WTC11 (cell line): ENCODE measurements around the gene PTPRC. TPM values are rescaled to one million over a fixed set of nuclear protein-coding genes. Genes with fewer than 3 reads are reported as not detected.

Experiments used
- ATAC-seq: fragments of 200-7000 bp; cut with Tn5 transposase; 2 replicates; pipeline ENCODE4 v1.10.0; 2021; ENCODE audit warnings: mild to moderate bottlenecking, moderate library complexity
- CTCF ChIA-PET: fragments of 300-600 bp; sonication (Branson Sonifier 250); formaldehyde crosslinking; loops from one replicate; lab custom pipeline; 2021; ENCODE audit warnings: antibody characterized with exemption; lab: Charles Lee
- POLR2A ChIA-PET: fragments of 350-600 bp; sonication (Branson Sonifier 250); formaldehyde crosslinking; loops from one replicate; lab custom pipeline; 2021; ENCODE audit warnings: antibody characterized with exemption; lab: Charles Lee
- DNase-seq: peaks from one replicate; pipeline ENCODE4 v3.0.0; 2021; ENCODE audit warnings: low spot score
- H3K27ac Mint-ChIP-seq: 2 replicates; pipeline ENCODE4 v1.8.0; 2021; ENCODE audit warnings: mixed read lengths
- H3K27me3 Mint-ChIP-seq: 2 replicates; pipeline ENCODE4 v1.8.0; 2021; ENCODE audit warnings: low read depth, mild to moderate bottlenecking, moderate library complexity, mixed read lengths
- H3K36me3 Mint-ChIP-seq: 2 replicates; pipeline ENCODE4 v1.8.0; 2021; ENCODE audit warnings: mixed read lengths
- H3K4me1 Mint-ChIP-seq: 2 replicates; pipeline ENCODE4 v1.8.0; 2022; ENCODE audit warnings: mixed read lengths
- H3K4me3 Mint-ChIP-seq: 2 replicates; pipeline ENCODE4 v1.8.0; 2021; ENCODE audit warnings: mild to moderate bottlenecking, moderate library complexity, mixed read lengths
- H3K9me3 Mint-ChIP-seq: 2 replicates; pipeline ENCODE4 v1.8.0; 2021; ENCODE audit warnings: mixed read lengths
- ATF1 ChIP-seq: sonication (generic); formaldehyde crosslinking; IDR thresholded peaks from 2 replicates; pipeline ENCODE4 v1.8.1; 2023; ENCODE audit warnings: mild to moderate bottlenecking, moderate library complexity, missing genetic modification reagents
- ATF2 ChIP-seq: sonication (generic); formaldehyde crosslinking; IDR thresholded peaks from 2 replicates; pipeline ENCODE4 v1.8.1; 2022; ENCODE audit warnings: low read depth, missing genetic modification reagents, borderline replicate concordance
- CDX4 ChIP-seq: fragments of 250-450 bp; sonication (Bioruptor Pico); IDR thresholded peaks from 2 replicates; pipeline ENCODE4 v1.9.0; 2021; ENCODE audit warnings: moderate library complexity, mild to moderate bottlenecking, inconsistent platforms, borderline replicate concordance
- ESRRA ChIP-seq: sonication (generic); formaldehyde crosslinking; IDR thresholded peaks from 2 replicates; pipeline ENCODE4 v1.8.1; 2022; ENCODE audit warnings: mild to moderate bottlenecking, missing genetic modification reagents, borderline replicate concordance
- IRF2 ChIP-seq: sonication (generic); formaldehyde crosslinking; IDR thresholded peaks from 2 replicates; pipeline ENCODE4 v1.8.0; 2022; ENCODE audit warnings: low read depth, missing genetic modification reagents, borderline replicate concordance
- KAT7 ChIP-seq: sonication (generic); formaldehyde crosslinking; IDR thresholded peaks from 2 replicates; pipeline ENCODE4 v1.8.1; 2023; ENCODE audit warnings: missing genetic modification reagents, mild to moderate bottlenecking, borderline replicate concordance
- MXD4 ChIP-seq: fragments of 250-450 bp; sonication (Bioruptor Pico); IDR thresholded peaks from 2 replicates; pipeline ENCODE4 v1.8.0; 2021; ENCODE audit warnings: mild to moderate bottlenecking, moderate library complexity, borderline replicate concordance
- PREB ChIP-seq: sonication (generic); formaldehyde crosslinking; IDR thresholded peaks from 2 replicates; pipeline ENCODE4 v1.8.1; 2022; ENCODE audit warnings: mild to moderate bottlenecking, missing genetic modification reagents, moderate library complexity, borderline replicate concordance
- SMAD3 ChIP-seq: sonication (generic); formaldehyde crosslinking; IDR thresholded peaks from 2 replicates; pipeline ENCODE4 v1.8.0; 2022; ENCODE audit warnings: missing genetic modification reagents, mild to moderate bottlenecking, borderline replicate concordance
- TCF7 ChIP-seq: sonication (generic); formaldehyde crosslinking; IDR thresholded peaks from 2 replicates; pipeline ENCODE4 v1.8.0; 2022; ENCODE audit warnings: mild to moderate bottlenecking, low read depth, missing genetic modification reagents, moderate library complexity
- TEAD4 ChIP-seq: sonication (generic); formaldehyde crosslinking; IDR thresholded peaks from 2 replicates; pipeline ENCODE4 v1.8.0; 2022; ENCODE audit warnings: mild to moderate bottlenecking, missing genetic modification reagents
- ZNF121 ChIP-seq: sonication (generic); formaldehyde crosslinking; IDR thresholded peaks from 2 replicates; pipeline ENCODE4 v1.8.0; 2023; ENCODE audit warnings: missing genetic modification reagents
- ZNF138 ChIP-seq: sonication (generic); formaldehyde crosslinking; conservative IDR thresholded peaks from 2 replicates; pipeline ENCODE4 v1.8.1; 2022; ENCODE audit warnings: mild to moderate bottlenecking, moderate library complexity, missing genetic modification reagents
- ZNF232 ChIP-seq: sonication (generic); formaldehyde crosslinking; IDR thresholded peaks from 2 replicates; pipeline ENCODE4 v1.8.0; 2022; ENCODE audit warnings: mild to moderate bottlenecking, missing genetic modification reagents
- total RNA-seq: library from RNA; stranded (reverse); gene quantifications from 3 replicates; pipeline ENCODE4 v1.2.3, GENCODE V29; 2021
- TF ChIP-seq, protein P1 (sequence below): sonication (generic); formaldehyde crosslinking; IDR thresholded peaks from 2 replicates; pipeline ENCODE4 v1.8.0; 2022; ENCODE audit warnings: mild to moderate bottlenecking, missing genetic modification reagents
- TF ChIP-seq, protein P2 (sequence below): sonication (generic); formaldehyde crosslinking; IDR thresholded peaks from 2 replicates; pipeline ENCODE4 v1.8.0; 2022; ENCODE audit warnings: missing genetic modification reagents
- TF ChIP-seq, protein P3 (sequence below): fragments of 250-450 bp; sonication (Bioruptor Pico); conservative IDR thresholded peaks from 2 replicates; pipeline ENCODE4 v1.9.0; 2021; ENCODE audit warnings: mild to moderate bottlenecking
- TF ChIP-seq, protein P4 (sequence below): sonication (generic); formaldehyde crosslinking; IDR thresholded peaks from 2 replicates; pipeline ENCODE4 v1.8.1; 2023; ENCODE audit warnings: mild to moderate bottlenecking, missing genetic modification reagents
- TF ChIP-seq, protein P5 (sequence below): sonication (generic); formaldehyde crosslinking; IDR thresholded peaks from 2 replicates; pipeline ENCODE4 v1.8.0; 2023; ENCODE audit warnings: missing genetic modification reagents

The PTPRC gene
- total RNA-seq, 1 experiment from 2014 or later: 1.4 TPM

- TF ChIP-seq, protein P1, sequence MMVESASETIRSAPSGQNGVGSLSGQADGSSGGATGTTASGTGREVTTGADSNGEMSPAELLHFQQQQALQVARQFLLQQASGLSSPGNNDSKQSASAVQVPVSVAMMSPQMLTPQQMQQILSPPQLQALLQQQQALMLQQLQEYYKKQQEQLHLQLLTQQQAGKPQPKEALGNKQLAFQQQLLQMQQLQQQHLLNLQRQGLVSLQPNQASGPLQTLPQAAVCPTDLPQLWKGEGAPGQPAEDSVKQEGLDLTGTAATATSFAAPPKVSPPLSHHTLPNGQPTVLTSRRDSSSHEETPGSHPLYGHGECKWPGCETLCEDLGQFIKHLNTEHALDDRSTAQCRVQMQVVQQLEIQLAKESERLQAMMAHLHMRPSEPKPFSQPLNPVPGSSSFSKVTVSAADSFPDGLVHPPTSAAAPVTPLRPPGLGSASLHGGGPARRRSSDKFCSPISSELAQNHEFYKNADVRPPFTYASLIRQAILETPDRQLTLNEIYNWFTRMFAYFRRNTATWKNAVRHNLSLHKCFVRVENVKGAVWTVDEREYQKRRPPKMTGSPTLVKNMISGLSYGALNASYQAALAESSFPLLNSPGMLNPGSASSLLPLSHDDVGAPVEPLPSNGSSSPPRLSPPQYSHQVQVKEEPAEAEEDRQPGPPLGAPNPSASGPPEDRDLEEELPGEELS (CRISPR knock-in tag): no peak
- TF ChIP-seq ESRRA (CRISPR knock-in tag): no peak
- TF ChIP-seq, protein P2, sequence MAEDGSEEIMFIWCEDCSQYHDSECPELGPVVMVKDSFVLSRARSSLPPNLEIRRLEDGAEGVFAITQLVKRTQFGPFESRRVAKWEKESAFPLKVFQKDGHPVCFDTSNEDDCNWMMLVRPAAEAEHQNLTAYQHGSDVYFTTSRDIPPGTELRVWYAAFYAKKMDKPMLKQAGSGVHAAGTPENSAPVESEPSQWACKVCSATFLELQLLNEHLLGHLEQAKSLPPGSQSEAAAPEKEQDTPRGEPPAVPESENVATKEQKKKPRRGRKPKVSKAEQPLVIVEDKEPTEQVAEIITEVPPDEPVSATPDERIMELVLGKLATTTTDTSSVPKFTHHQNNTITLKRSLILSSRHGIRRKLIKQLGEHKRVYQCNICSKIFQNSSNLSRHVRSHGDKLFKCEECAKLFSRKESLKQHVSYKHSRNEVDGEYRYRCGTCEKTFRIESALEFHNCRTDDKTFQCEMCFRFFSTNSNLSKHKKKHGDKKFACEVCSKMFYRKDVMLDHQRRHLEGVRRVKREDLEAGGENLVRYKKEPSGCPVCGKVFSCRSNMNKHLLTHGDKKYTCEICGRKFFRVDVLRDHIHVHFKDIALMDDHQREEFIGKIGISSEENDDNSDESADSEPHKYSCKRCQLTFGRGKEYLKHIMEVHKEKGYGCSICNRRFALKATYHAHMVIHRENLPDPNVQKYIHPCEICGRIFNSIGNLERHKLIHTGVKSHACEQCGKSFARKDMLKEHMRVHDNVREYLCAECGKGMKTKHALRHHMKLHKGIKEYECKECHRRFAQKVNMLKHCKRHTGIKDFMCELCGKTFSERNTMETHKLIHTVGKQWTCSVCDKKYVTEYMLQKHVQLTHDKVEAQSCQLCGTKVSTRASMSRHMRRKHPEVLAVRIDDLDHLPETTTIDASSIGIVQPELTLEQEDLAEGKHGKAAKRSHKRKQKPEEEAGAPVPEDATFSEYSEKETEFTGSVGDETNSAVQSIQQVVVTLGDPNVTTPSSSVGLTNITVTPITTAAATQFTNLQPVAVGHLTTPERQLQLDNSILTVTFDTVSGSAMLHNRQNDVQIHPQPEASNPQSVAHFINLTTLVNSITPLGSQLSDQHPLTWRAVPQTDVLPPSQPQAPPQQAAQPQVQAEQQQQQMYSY (CRISPR knock-in tag): no peak
- TF ChIP-seq KAT7 (CRISPR knock-in tag): no peak
- no peak for TF ChIP-seq ZNF232
These were observed 112.9 kb downstream of the PTPRC start (continued) for GRCh38 chr1:198751741-198752140.

- DNase-seq (no peak), ATAC-seq (no peak)
- no peaks in the 10 kb centered on the region for H3K27me3 Mint-ChIP-seq
- H3K4me1 Mint-ChIP-seq: peaks cover 4% of the 10 kb centered on the region; the same call in 1 of the 2 replicates
- POLR2A ChIA-PET: no interaction called here
- no peaks in the 10 kb centered on the region for H3K36me3 Mint-ChIP-seq
- H3K9me3 Mint-ChIP-seq: no peaks in the 10 kb centered on the region
- TF ChIP-seq CDX4 (no peak), TCF7 (CRISPR knock-in tag) (no peak), ATF2 (CRISPR knock-in tag) (no peak)
- no peak overlapping the region for H3K4me3 Mint-ChIP-seq
- no peak overlapping the region for H3K27ac Mint-ChIP-seq
- CTCF ChIA-PET: no interaction called here
These were observed 115.8 kb downstream of the PTPRC start for GRCh38 chr1:198754670-198755069.

- H3K36me3 Mint-ChIP-seq: no peaks in the 10 kb centered on the region
- H3K4me3 Mint-ChIP-seq: no peak overlapping the region
- DNase-seq (no peak), ATAC-seq (no peak)
- ChIA-PET CTCF (no interaction called here), POLR2A (no interaction called here)
- H3K27me3 Mint-ChIP-seq: no peaks in the 10 kb centered on the region
- H3K9me3 Mint-ChIP-seq: no peaks in the 10 kb centered on the region
- peaks cover 4% of the 10 kb centered on the region; the same call in 1 of the 2 replicates for H3K4me1 Mint-ChIP-seq
- no peak overlapping the region for H3K27ac Mint-ChIP-seq
- TF ChIP-seq ZNF121 (CRISPR knock-in tag) (no peak), TEAD4 (CRISPR knock-in tag) (no peak), MXD4 (CRISPR knock-in tag) (no peak), ZNF138 (CRISPR knock-in tag) (no peak), SMAD3 (CRISPR knock-in tag) (no peak), PREB (CRISPR knock-in tag) (no peak), ATF1 (CRISPR knock-in tag) (no peak), IRF2 (no peak)
- TF ChIP-seq, protein P3, sequence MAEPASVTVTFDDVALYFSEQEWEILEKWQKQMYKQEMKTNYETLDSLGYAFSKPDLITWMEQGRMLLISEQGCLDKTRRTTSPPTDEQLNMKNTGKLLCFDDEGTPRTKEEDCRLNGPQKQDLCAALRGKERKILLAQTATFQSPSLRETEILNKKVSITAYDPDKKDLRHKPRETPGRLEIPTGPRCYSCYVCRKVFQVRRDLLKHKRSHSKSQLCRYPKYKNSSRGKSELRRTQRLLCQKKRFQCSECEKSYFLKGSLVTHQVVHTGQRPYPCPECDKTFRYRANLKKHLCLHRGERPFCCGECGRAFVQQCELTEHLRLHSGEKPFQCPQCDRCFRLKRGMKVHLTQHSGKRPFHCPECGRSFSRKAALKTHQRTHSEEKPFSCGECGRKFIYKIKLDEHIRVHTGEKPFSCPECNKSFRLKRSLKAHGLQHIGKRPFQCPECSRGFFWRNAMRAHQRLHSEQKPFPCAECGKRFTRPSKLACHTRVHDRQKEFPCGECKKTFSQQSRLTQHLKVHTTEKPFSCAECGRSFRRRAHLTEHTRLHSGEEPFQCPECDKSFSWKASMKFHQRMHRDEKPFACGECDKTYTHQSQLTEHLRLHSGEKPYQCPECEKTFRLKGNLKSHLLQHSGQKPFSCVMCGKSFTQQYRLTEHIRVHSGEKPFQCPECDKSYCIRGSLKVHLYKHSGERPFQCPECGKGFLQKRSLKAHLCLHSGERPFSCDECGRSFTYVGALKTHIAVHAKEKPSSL (CRISPR knock-in tag): no peak
- TF ChIP-seq, protein P4, sequence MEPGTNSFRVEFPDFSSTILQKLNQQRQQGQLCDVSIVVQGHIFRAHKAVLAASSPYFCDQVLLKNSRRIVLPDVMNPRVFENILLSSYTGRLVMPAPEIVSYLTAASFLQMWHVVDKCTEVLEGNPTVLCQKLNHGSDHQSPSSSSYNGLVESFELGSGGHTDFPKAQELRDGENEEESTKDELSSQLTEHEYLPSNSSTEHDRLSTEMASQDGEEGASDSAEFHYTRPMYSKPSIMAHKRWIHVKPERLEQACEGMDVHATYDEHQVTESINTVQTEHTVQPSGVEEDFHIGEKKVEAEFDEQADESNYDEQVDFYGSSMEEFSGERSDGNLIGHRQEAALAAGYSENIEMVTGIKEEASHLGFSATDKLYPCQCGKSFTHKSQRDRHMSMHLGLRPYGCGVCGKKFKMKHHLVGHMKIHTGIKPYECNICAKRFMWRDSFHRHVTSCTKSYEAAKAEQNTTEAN (CRISPR knock-in tag): no peak
- TF ChIP-seq, protein P5, sequence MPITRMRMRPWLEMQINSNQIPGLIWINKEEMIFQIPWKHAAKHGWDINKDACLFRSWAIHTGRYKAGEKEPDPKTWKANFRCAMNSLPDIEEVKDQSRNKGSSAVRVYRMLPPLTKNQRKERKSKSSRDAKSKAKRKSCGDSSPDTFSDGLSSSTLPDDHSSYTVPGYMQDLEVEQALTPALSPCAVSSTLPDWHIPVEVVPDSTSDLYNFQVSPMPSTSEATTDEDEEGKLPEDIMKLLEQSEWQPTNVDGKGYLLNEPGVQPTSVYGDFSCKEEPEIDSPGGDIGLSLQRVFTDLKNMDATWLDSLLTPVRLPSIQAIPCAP: no peak
These were observed 116.9 kb downstream of the PTPRC start for GRCh38 chr1:198755715-198756114.
